ENCODE results near the gene CHCHD10. TPM values are rescaled to one million over a fixed set of nuclear protein-coding genes. Genes with fewer than 3 reads are reported as not detected.
A peak's percentile ranks its signal among the peaks of the same experiment; 100 is the strongest.

The CHCHD10 gene
- total and polyA plus RNA-seq, 10 of the 15 experiments (the other 5 are each of a cell fraction or from before 2014, with no cell fraction given) = 13.2 to 241 (median 128) TPM

DNA sequence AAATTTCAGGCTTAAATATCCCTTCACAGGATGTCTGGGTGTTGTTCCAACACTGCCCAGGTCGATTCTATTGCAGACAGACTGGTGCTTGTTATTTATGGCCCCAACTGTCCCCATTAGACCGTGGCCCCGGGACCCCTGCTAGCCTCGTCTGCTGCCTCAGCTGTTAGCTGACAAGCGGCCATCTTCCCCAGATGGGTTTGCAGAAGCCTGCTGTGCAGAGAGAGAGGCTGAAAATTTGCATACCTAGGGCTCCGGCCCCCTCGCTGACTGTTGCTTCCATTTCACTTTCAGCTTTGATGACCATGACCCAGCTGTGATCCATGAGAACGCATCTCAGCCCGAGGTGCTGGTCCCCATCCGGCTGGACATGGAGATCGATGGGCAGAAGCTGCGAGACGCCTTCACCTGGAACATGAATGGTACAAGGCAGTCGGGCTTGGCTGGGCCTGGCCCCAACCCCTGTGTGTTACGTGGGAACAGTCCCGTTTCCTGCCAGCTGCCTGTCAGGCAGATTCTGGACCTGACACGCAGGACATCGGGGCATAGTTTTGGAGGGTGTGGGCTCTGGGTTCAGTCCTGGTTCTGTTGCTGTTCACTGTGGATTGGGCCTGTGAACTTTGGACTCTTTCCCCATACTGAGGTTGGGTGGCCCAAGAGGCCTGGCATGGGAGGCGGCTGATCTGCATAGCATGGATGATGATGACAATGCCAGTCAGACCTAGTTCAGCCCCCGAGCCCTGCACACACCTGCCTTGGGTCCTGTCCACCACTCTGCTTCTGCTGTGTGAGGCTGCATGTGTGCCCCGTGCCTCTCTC, 35.4 kb upstream of the CHCHD10 start (continued):
- TF ChIP-seq GABPA (IDR thresholded peaks at IDR 0.05; ENCODE audit: low read depth) (no peak), YY1 (IDR thresholded peaks at IDR 0.05; ENCODE audit: low read depth, low read length) (peak; percentile 94), POU2F2 (IDR thresholded peaks at IDR 0.05; ENCODE audit: borderline replicate concordance, low read depth, low read length) (peak; percentile 99), CTCF (IDR thresholded peaks at IDR 0.05 in 2 of 3, conservative IDR thresholded peaks at IDR 0.05 in 1 of 3; ENCODE audit: control insufficient read depth in 2 of 3, extremely low read depth in 1 of 3, insufficient read depth in 1 of 3, low read depth in 3 of 3, low read length in 3 of 3) (no peak), CBX3 (IDR thresholded peaks at IDR 0.05; ENCODE audit: borderline replicate concordance, low read depth) (no peak), FOXK2 (IDR thresholded peaks at IDR 0.05) (no peak), RAD21 (IDR thresholded peaks at IDR 0.05; ENCODE audit: insufficient read depth, low read depth, low read length) (no peak), BMI1 (IDR thresholded peaks at IDR 0.05; ENCODE audit: borderline replicate concordance) (no peak), MTA3 (IDR thresholded peaks at IDR 0.05; ENCODE audit: borderline replicate concordance, low read length) (no peak), NRF1 (conservative IDR thresholded peaks at IDR 0.05; ENCODE audit: low read depth, low read length) (no peak), TAF1 (IDR thresholded peaks at IDR 0.05; ENCODE audit: borderline replicate concordance, low read depth, low read length) (peak; percentile 54; the same call in 1 of the 2 replicates), STAT3 (IDR thresholded peaks at IDR 0.05; ENCODE audit: low read depth, low read length) (no peak), ZNF592 (IDR thresholded peaks at IDR 0.05) (peak; percentile 79; the same call in 1 of the 2 replicates), JUND (IDR thresholded peaks at IDR 0.05; ENCODE audit: low read depth, low read length) (no peak), TCF12 (IDR thresholded peaks at IDR 0.05; ENCODE audit: low read depth, low read length) (0 out of 2 replicates have a peak, but pooled peaks have one; percentile 27), DPF2 (IDR thresholded peaks at IDR 0.05) (0 out of 2 replicates have a peak, but pooled peaks have one; percentile 44), CBFB (IDR thresholded peaks at IDR 0.05; ENCODE audit: low read depth) (no peak), POLR2AphosphoS2 (IDR thresholded peaks at IDR 0.05; ENCODE audit: low read depth, low read length) (0 out of 2 replicates have a peak, but pooled peaks have one; percentile 26), RFX5 (IDR thresholded peaks at IDR 0.05; ENCODE audit: low read depth, low read length) (no peak)
- TF ChIP-seq, protein P1, sequence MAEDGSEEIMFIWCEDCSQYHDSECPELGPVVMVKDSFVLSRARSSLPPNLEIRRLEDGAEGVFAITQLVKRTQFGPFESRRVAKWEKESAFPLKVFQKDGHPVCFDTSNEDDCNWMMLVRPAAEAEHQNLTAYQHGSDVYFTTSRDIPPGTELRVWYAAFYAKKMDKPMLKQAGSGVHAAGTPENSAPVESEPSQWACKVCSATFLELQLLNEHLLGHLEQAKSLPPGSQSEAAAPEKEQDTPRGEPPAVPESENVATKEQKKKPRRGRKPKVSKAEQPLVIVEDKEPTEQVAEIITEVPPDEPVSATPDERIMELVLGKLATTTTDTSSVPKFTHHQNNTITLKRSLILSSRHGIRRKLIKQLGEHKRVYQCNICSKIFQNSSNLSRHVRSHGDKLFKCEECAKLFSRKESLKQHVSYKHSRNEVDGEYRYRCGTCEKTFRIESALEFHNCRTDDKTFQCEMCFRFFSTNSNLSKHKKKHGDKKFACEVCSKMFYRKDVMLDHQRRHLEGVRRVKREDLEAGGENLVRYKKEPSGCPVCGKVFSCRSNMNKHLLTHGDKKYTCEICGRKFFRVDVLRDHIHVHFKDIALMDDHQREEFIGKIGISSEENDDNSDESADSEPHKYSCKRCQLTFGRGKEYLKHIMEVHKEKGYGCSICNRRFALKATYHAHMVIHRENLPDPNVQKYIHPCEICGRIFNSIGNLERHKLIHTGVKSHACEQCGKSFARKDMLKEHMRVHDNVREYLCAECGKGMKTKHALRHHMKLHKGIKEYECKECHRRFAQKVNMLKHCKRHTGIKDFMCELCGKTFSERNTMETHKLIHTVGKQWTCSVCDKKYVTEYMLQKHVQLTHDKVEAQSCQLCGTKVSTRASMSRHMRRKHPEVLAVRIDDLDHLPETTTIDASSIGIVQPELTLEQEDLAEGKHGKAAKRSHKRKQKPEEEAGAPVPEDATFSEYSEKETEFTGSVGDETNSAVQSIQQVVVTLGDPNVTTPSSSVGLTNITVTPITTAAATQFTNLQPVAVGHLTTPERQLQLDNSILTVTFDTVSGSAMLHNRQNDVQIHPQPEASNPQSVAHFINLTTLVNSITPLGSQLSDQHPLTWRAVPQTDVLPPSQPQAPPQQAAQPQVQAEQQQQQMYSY (CRISPR knock-in tag; IDR thresholded peaks at IDR 0.05) = no peak

Data from GM12878 (cell line).